GM12878 (cell line): Measurements from ENCODE around the gene ITIH2. TPM values are rescaled to one million over a fixed set of nuclear protein-coding genes. Genes with fewer than 3 reads are reported as not detected.

Experiments used
- ATAC-seq: fragments of 200-7000 bp; cut with Tn5 transposase; 3 replicates; pipeline ENCODE4 v1.9.1; 2020; ENCODE audit warnings: mild to moderate bottlenecking, moderate library complexity
- BruUV-seq: library from RNA; stranded (reverse); fragments of 400-500 nt; replicated peaks from 2 replicates; lab custom pipeline; 2021; lab: Mats Ljungman, UMichigan
- CTCF ChIA-PET: fragments of 300-600 bp; sonication (Branson Sonifier 250); formaldehyde crosslinking; extraction: SDS; loops from one replicate; lab custom pipeline; 2021; ENCODE audit warnings: inconsistent platforms; lab: Yijun Ruan, JAX
- POLR2A ChIA-PET: fragments of 350-600 bp; formaldehyde crosslinking; extraction: SDS; loops from one replicate; lab custom pipeline; 2021; ENCODE audit warnings: inconsistent platforms; lab: Charles Lee
- RAD21 ChIA-PET: fragments of 300-600 bp; sonication (Branson Sonifier 250); formaldehyde crosslinking; loops from one replicate; lab custom pipeline; 2023; ENCODE audit warnings: antibody characterized with exemption; ENCODE audit not compliant: unreplicated experiment; lab: Charles Lee
- SMC1A ChIA-PET: fragments of 300-600 bp; sonication (Branson Sonifier 250); formaldehyde crosslinking; loops from one replicate; lab custom pipeline; 2023; ENCODE audit not compliant: unreplicated experiment, uncharacterized antibody; lab: Charles Lee
- DNase-seq: peaks from one replicate; pipeline ENCODE4 v3.0.0-alpha.2; 2011; ENCODE audit warnings: low read depth, low spot score
- FAIRE-seq: peaks from 3 replicates; lab custom pipeline; 2011; peaks lifted over from hg19 to GRCh38; lab: Jason Lieb, UNC
- H2AFZ ChIP-seq: 2 replicates; pipeline ENCODE4 v1.6.0; 2011; ENCODE audit warnings: low read depth, low read length, control low read depth; ENCODE audit not compliant: control insufficient read depth
- H3K27ac ChIP-seq: 2 replicates; pipeline ENCODE4 v1.5.1; 2011; ENCODE audit warnings: control low read depth; ENCODE audit not compliant: control insufficient read depth, insufficient read depth
- H3K27me3 ChIP-seq, 2 experiments: replicated peaks in 1 of 2; 2 replicates each; pipeline versions ENCODE4 v1.6.0 to v1.6.1; 2011; ENCODE audit warnings: low read length in 1 of 2; ENCODE audit not compliant: control insufficient read depth in 2 of 2, insufficient read depth in 2 of 2
- H3K36me3 ChIP-seq, 2 experiments: 2 replicates each; pipeline ENCODE4 v1.5.1; 2011; ENCODE audit warnings: low read length in 1 of 2; ENCODE audit not compliant: control insufficient read depth in 2 of 2, insufficient read depth in 2 of 2
- H3K4me1 ChIP-seq: 2 replicates; pipeline ENCODE4 v1.6.1; 2011; ENCODE audit warnings: mild to moderate bottlenecking, low read length, moderate library complexity, mixed read lengths; ENCODE audit not compliant: control insufficient read depth, insufficient read depth
- H3K4me2 ChIP-seq: 2 replicates; pipeline ENCODE4 v1.6.0; 2011; ENCODE audit warnings: control low read depth; ENCODE audit not compliant: control insufficient read depth, insufficient read depth
- H3K4me3 ChIP-seq: fragments of 200-600 bp; sonication (generic); 2 replicates; pipeline ENCODE4 v1.5.1; 2016
- H3K79me2 ChIP-seq: 2 replicates; pipeline ENCODE4 v1.6.0; 2011; ENCODE audit warnings: low read length; ENCODE audit not compliant: control insufficient read depth, insufficient read depth
- H3K9ac ChIP-seq: 2 replicates; pipeline ENCODE4 v1.8.0; 2011; ENCODE audit warnings: low read length, control low read depth, mixed read lengths; ENCODE audit not compliant: control insufficient read depth, insufficient read depth
- H3K9me3 ChIP-seq: replicated peaks from 3 replicates; pipeline ENCODE4 v1.5.1; 2011; ENCODE audit warnings: mild to moderate bottlenecking, low read length; ENCODE audit not compliant: control insufficient read depth, insufficient read depth
- H4K20me1 ChIP-seq: 2 replicates; pipeline ENCODE4 v1.6.0; 2011; ENCODE audit not compliant: control insufficient read depth, insufficient read depth
- JUNB ChIP-seq: IDR thresholded peaks from 2 replicates; pipeline ENCODE4 v1.6.1; 2016; ENCODE audit warnings: antibody characterized with exemption, mild to moderate bottlenecking
- RELA ChIP-seq: fragments of 450-650 bp; IDR thresholded peaks from 2 replicates; pipeline ENCODE4 v1.8.0; 2014; ENCODE audit warnings: borderline replicate concordance; ENCODE audit not compliant: partially characterized antibody
- WGBS: methylation state at CpG from one replicate; pipeline ENCODE4 v1.1.6; 2016; ENCODE audit warnings: low lambda C conversion rate; ENCODE audit not compliant: insufficient replicate concordance, insufficient coverage; ENCODE audit errors: missing lambda C conversion rate; 5-methylcytosine and 5-hydroxymethylcytosine counted together
- in situ Hi-C: fragments of 300-500 bp; cut with MboI; formaldehyde crosslinking; loops from 9 replicates; pipeline ENCODE4 v1.14.3; 2018; ENCODE audit warnings: mixed read lengths
- intact Hi-C: fragments of 100-400 bp; cut with micrococcal nuclease; formaldehyde crosslinking; loops from one replicate; pipeline ENCODE4 v1.14.2; 2022; ENCODE audit not compliant: unreplicated experiment
- polyA plus RNA-seq, 11 experiments: library from polyadenylated mRNA; depleted of rRNA in 4 of 11; unstranded in 6 of 11; stranded (reverse) in 5 of 11; fragments of >200 nt; fragmentation: Nextera tagmentation in 4 of 11; fragmentation: Illumina TruSeq in 1 of 11; extraction: Ambion mirVana in 4 of 11; extraction: Trizol in 1 of 11; gene quantifications; 1 replicate in 1 of 11; 2 replicates in 10 of 11; pipeline versions ENCODE4 v1.2.1 to v1.2.3, GENCODE V29; 2011 to 2016; ENCODE audit warnings: inconsistent platforms in 2 of 11, missing spikeins in 2 of 11, low read depth in 1 of 11
- total RNA-seq, 4 experiments: library from RNA; depleted of rRNA in 3 of 4; stranded (reverse); fragments of >200 nt in 3 of 4; fragmentation: Illumina TruSeq in 1 of 4; extraction: Trizol in 1 of 4; gene quantifications; 2 replicates each; pipeline versions ENCODE4 v1.2.1 to v1.2.3, GENCODE V29; 2013 to 2021
- TF ChIP-seq, protein P1 (sequence below): fragments of 450-650 bp; IDR thresholded peaks from 2 replicates; pipeline ENCODE4 v1.6.1; 2016; ENCODE audit warnings: mild to moderate bottlenecking

Gene ITIH2
- total and polyA plus RNA-seq, 10 of the 15 experiments (the other 5 are each of a cell fraction or from before 2014, with no cell fraction given) = 0.05 to 0.72 (median 0.53) TPM; not detected in 7

DNA sequence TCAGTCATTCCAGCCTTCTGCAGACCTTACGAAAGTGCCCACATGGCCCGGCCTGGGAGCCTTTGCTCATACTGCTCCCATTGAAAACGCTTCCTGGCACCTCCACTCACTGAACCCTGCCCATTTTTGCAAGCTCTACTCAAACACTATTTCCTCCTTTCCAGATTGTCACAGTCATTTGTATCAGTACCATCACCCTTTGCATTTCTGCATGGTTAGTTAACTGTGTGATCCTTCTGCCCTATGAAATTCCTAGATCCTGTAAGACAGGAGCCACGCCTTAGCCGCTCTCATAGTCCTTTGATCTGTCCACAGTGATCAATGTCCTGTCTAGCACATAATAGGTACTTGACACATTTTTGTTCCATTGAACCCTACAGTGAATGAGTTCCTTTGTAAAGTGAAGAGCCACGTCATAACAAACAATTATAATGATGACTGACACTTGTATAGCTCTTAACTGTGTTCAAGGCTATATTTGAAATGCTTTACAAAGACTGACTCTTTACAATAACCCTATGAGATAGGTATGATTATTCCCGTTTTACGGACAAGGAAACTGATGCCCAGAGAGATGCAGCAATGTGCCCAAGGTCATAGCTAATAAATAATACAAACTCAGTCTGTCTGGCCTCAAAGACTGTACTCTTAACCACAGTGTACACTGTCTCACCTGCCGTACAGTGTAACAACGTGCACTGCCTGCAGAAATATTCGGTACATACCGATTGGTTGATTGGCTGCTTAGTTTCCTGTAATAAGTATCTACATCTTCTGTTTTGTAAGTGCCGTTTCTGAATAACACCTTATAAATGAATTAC is 16.6 kb upstream of the ITIH2 start:
- Histone ChIP-seq H3K79me2 (no peaks in the 10 kb centered on the region), H3K4me2 (no peak overlapping the region), H3K4me1 (no peaks in the 10 kb centered on the region), H3K27ac (no peak overlapping the region), H3K4me3 (no peak overlapping the region), H3K27me3 (no peaks in the 10 kb centered on the region), H4K20me1 (no peaks in the 10 kb centered on the region), H3K36me3 (no peaks in the 10 kb centered on the region), H3K9me3 (peaks cover 4% of the 10 kb centered on the region; the same call in 2 of the 3 replicates), H2AFZ (no peak overlapping the region), H3K9ac (no peak overlapping the region)
- ChIA-PET SMC1A (interaction anchor here (0.6 to 4.5 kb wide), 19 partner anchors 10 to 1634 kb away, joined by 3 to 51 read pairs (median 4); no protein-coding TSS in a partner anchor), RAD21 (interaction anchor here (0.8 to 5.9 kb wide), 16 partner anchors 10 to 767 kb away, joined by 3 to 109 read pairs (median 4); no protein-coding TSS in a partner anchor), CTCF (interaction anchor here (0.6 to 6.9 kb wide), 50 partner anchors 9 to 1522 kb away, joined by 3 to 187 read pairs (median 5); partner anchors contain the start of genes ITIH2 and TAF3), POLR2A (interaction anchor here (1.7 kb wide), 1 partner anchor 11 kb away, joined by 4 read pairs; no protein-coding TSS in a partner anchor)
- FAIRE-seq = no peak
- TF ChIP-seq, protein P1, sequence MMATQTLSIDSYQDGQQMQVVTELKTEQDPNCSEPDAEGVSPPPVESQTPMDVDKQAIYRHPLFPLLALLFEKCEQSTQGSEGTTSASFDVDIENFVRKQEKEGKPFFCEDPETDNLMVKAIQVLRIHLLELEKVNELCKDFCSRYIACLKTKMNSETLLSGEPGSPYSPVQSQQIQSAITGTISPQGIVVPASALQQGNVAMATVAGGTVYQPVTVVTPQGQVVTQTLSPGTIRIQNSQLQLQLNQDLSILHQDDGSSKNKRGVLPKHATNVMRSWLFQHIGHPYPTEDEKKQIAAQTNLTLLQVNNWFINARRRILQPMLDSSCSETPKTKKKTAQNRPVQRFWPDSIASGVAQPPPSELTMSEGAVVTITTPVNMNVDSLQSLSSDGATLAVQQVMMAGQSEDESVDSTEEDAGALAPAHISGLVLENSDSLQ = peak; percentile 86
- no peak for TF ChIP-seq RELA
- TF ChIP-seq JUNB = no peak
- WGBS = 56% methylated on average over 13 of the region's 13 CpGs
- intact Hi-C loops = loop anchor here (1.0 to 10.0 kb wide), 7 partner anchors 74 to 762 kb away; no protein-coding TSS in a partner anchor
- DNase-seq = no peak
- no TSS peak for BruUV-seq
- in situ Hi-C loops = loop anchor here (5.0 kb wide), 1 partner anchor 164 kb away; no protein-coding TSS in a partner anchor
- peak; percentile 45 for ATAC-seq
